ENCODE results near the gene PTOV1.

The PTOV1 gene

DNA sequence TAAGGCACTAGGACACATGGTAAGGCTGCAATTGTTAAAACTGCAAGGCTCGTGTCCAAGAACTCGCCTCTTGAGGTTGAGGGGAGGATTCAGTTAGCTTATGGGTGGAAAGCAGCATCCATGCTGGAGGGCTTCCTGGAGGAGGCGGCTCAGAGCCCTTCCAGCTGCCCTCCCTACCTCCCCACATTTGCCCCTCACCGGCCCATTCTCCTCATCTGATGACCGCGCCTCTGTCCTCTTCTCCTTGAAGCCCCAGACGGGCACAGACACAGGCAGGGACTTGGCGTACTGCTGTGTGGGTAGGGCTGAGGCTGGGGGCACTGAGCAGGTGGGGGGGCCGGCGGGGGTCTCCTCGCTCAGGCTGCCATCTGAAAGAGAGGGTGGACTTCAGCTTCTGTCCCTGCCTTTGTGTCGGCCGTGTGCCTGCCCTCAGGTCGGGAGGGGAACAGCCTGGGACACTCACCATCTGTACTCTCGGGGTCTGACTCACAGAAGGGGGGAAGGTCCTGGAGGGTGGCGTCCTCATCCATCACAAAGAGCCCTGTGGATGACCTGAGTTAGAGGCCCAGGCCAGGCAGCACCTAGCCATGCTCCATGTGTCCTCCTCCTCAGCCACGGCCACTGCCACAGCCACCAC is 20.5 kb downstream of the PTOV1 start:
- DNase-seq (ENCODE audit: extremely low spot score, insufficient read length, low read depth), result no peak
- FAIRE-seq, result no peak

DNA sequence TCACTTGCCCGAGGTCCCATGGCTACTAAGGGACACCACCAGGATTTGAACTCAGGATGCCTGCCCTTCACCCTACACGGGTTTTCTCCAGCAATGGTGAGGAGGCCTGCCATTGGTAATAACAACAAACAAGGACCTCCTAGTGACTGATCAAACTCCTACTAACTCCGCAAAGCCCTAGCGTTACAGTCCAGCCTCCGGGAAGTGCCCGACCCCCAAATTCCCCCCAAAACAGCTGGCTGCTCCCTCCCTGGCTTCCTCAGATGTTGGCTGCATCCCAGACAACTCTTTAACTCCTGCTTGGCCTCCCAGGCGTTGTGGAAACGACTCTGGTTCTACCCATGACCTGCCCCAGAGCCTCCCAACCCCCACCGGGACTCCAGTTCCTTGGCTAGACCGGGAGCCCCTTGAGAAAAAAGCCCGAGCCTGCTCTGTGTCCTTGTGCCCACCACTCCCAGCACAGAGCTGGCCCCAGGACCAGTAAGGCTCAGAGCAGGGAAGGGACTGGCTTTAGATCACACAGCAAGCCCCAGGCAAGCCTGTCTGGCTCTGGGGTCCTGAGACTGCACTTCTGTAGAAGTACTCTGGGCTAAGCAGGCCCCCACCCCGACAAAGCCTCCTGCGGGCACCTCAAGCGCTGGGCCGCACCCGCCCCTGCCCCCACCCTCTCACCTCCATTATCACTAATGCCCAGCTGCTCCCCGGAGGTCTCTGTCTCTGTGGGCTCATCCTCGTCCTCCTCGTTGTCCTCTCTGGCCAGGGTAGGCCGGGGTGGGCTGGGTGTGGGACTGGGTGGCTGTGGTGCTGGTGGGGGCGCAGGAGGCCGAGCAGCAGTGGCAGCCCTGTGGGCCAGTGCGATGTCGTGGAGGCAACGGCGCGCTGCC is 21.5 kb downstream of the PTOV1 start:
- FAIRE-seq (no peak), DNase-seq (ENCODE audit: extremely low spot score, insufficient read length, low read depth) (no peak)

DNA sequence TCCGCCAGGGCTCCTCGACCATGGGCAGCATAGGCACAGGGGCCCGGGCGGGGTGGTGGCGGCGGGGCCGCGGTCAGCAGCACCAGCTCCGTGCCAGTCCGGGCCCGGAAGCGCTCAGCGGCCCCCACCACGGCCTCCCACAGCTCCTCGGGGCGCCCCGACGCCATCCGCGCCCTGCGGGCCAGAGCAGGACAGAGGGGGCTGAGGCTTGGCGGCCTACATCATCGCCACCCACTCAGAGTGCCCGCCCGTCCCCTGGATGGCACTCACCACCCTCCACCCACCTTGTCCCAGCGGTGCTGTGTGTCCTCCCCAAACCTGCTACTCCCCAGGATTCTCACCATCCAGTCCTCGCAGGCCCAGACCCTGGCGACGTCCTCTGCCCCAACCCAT is 22.2 kb downstream of the PTOV1 start:
- no peak for DNase-seq (ENCODE audit: extremely low spot score, insufficient read length, low read depth)
- FAIRE-seq, result no peak

DNA sequence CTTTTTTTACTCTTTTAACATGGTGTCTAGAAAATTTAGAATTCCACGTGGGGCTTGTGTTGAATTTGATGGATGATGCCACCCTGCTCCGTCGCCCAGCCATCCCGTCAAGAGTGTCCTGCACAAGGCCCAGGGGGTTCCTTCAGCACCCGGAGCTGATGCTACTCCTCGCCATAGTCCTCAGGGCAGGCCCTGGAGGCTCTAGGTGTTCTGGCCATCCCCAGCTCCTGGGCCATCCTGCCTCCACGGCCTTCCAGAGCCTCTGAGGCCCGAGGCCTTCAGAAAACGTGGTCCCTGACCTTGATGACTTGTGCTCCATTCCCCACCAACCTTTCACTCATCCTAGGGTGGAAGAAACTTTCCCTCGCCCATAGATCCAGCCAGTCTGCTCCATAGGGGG is 22.9 kb downstream of the PTOV1 start:
- no peak for DNase-seq (ENCODE audit: extremely low spot score, insufficient read length, low read depth)
- no peak for FAIRE-seq

DNA sequence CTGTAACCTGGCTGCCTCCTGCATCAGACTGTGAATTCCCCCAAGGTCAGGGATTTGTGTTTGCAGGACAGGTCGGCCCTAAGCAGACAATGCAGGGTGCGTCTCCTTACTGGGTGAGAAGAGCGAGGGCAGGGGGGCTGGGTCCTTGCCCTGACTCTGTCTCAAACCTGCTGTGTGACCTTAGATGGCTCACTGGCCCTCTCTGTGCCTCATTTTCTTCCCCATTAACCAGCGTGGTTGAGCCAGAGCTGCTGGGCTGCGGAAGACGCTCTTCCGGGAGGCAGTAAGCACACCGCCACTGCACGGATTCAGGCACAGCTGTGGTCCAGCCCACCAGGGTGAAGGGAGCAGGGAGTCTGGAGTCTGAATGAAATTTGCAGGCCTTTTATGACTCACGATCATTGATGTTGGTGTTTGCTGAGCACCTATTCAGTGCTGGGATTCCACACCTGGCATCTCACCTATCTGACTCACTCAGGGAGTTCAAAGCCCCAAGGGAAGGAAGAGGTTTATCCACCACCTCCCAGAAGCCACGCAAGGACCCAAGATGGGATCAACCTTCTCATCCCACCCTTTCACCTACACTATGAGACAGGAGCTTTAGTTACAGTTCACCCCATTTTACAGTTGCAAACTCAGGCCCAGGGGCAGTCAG is 23.7 kb downstream of the PTOV1 start:
- FAIRE-seq (no peak), DNase-seq (ENCODE audit: extremely low spot score, insufficient read length, low read depth) (no peak)

DNA sequence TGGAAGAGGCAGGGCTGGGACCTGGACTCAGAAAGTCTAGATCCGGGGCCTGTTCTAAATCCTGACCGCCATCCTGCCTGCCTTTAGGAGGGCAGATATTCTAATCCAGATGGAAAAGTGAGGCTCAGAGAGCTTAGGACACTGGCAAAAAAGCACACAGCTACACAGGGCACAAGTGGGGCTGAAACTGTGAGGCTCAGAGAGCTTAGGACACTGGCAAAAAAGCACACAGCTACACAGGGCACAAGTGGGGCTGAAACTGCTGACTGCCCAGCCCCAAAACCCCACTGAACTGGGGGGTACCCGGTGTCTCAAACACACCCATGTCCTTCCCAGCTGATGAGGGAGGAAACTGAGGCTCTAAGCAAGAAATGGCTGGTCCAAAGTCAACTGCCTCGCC is 24.2 kb downstream of the PTOV1 start:
- DNase-seq (ENCODE audit: extremely low spot score, insufficient read length, low read depth), result no peak
- no peak for FAIRE-seq

DNA sequence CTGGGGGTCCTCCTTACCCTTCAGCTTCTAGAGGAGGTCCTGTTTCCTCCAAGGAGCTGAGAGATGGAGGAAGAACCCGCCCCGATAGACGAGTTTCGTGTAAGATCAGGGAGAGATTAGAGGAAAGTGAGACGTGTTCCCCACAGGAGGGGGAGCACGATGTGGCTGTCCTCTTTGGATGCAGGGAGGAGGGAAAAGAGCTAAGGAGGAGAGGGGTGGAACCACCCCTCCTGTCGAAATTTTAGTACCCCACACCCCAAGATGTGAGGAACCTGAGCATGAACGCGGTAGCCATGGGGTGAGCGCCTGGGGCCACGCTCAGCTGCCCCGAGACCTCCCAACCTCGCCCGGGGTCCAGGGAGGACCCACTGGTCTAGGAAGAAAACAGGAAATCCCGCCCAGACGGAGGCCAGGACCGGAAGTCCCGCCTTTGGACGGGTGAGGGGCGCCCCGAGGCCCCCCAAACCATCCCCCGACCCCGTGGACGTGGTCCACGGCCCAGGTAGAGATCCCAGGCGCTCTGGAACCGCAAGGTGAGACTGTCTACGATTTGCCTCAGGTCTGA is 25.0 kb downstream of the PTOV1 start:
- FAIRE-seq (no peak), DNase-seq (ENCODE audit: extremely low spot score, insufficient read length, low read depth) (no peak)

DNA sequence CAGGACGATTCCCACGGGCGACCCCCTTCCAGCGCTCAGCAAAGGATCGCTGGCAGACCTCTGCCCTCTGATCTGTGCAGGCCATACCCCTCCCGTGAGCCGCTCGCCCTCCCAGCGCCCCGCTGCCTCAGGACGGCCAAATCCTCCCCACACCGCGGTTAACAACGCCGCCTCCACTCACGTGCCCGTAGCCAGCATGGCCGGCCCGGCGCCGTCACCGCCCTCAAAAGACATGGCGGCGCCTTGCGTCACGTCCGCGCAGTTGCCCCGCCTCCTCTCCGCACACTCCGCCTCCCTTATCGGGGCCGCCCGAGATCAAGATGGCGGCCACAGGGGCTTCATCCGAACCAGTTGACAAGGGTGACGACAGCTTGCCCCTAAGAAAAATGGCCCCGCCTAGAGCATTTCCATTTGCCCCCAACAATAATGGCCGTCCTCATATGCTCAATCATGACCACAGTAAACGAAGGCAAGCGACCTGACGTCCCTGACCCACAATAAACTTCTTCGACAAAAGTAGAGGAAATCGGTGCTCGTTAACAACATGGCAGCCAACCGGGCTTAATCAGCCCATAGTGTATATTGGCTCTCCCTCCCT is 25.6 kb downstream of the PTOV1 start:
- FAIRE-seq (no peak), DNase-seq (ENCODE audit: extremely low spot score, insufficient read length, low read depth) (no peak)

DNA sequence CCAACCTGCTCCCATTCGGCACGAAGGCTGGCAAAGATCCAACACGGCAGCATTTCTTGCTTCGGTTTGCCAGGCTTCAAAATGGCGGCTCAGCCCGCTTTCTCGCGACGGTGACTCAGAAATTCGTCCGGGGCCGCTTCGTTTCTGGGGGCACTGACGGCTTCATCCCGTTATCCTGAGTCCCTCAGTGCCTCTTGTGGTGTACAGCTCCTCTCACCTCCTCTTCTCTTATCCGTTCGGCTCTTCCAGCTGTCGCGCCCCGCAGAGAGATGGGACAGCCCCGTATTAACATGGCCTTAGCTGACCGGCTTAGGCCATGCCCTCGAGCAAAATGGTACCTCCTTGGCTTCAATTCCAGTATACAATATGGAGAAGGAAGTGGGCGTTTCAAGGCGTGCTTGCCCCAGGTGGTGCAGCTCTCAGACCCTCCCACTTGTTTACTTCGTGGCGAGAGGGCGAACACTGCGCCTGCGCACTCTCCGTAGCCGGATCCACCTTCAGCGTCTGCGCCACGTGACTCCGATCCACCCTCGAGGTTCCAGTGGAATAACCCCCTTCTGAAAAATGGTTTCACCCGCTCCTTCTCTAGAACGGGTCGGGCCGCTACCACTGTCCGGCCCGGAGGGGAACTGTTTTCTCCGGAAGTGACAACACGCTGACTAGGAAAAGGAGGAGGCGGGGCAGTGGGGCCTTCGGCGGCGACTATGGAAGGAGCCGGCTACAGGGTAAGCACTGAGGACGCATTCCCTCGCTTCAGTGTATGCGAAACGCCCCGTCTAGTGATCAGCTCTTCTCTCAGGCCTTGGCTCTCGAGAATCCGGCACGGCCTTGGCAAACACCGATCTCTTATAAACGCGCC is 26.3 kb downstream of the PTOV1 start, which contains the start of the genes AKT1S1 and TBC1D17:
TSS of gene AKT1S1 (minus strand) at position 336 of the 859 bp plus-strand sequence. CDS start 4,060 bp downstream, outside the sequence.
TSS of gene TBC1D17 (plus strand) at position 683 of the 859 bp plus-strand sequence. CDS start at position 705, 22 bp downstream.
- DNase-seq (ENCODE audit: extremely low spot score, insufficient read length, low read depth) (peak; percentile 90), FAIRE-seq (peak; percentile 100)

DNA sequence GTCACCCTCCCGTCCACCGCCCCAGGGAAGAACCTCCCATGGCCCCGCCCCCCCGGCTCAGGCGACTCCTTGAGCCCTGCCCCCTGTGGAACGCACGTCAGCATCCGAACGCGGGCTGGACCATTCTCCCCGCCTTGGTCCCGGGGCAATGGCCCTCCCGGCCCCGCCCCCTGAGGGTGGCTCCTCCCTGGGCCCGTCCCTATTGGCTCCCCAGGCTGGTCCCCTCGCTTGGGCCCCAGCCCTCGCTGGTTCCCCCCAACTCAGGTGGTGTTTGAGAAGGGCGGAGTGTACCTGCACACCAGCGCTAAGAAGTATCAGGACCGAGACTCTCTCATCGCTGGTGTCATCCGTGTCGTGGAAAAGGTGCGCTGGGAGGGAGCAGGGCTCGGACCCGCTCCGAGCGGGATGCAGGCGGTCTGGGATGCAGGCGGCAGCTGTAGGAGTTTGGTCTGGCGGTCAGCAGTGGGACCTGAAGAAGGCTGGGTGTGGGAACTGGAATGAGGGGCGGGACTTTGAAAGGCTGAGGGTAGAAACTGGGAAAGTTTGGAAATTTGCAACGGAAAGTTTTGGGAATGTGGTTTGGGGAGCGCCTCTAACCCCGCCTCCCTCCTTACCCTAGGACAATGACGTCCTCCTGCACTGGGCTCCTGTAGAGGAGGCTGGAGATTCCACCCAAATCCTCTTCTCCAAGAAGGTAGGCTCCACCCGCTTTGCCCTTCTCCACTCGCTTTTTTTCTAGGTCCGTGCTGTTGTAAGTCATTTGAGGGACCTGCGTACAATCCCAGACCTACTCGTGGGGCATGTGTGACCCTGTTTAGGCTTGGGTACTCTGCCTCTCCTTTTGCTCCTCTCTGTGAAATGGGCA is 27.2 kb downstream of the PTOV1 start:
- peak; percentile 90 for DNase-seq (ENCODE audit: extremely low spot score, insufficient read length, low read depth)
- no peak for FAIRE-seq

DNA sequence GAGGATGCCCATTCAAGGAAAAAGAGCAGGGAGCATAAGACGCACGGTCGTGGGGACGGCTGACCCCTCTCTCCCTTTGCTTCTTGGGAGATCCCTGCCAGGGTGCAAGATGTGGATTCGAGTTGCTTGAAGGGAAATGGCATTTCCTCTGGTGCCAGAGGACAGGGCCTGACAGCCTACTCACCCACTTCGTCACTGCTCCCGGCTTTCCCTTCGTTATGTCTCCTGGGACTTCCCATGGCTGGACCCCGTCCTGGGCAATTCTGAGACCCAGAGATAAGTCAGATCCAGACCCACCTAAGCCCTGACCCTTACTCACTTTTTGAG is 27.7 kb downstream of the PTOV1 start:
- DNase-seq (ENCODE audit: extremely low spot score, insufficient read length, low read depth), result no peak
- FAIRE-seq, result no peak

DNA sequence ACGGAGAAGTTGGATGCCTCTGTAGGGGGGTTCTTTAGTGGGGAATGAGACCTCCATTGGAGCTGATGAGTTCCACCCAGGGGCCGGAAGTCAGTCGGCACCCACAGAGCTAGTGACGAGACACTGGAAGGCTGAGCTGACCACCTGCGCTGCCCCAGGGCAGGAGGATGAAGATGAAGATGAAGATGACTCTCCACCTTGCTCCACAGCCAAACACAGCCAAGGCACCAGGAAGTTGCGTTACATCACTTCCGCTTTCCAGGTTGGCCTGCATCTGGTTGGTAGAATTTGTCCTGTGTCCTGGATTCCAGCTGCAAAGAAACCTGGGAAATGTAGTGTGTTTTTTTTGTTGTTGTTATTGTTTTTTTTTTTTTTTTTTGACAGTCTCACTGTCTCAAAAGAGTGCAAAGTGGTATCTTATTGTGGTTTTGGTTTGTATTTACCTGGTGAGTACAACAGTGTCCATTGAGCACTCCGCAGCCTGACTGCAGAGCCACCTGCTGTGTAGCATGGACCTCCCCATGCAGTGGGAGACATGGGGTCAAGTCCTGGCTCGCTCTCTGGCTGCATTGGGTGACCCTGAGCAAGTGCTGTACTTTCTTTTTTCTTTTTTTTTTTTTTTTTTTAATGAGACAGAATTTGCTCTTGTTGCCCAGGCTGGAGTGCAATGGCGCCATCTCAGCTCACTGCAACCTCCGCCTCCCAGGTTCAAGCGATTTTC is 28.4 kb downstream of the PTOV1 start:
- DNase-seq (ENCODE audit: extremely low spot score, insufficient read length, low read depth) (no peak), FAIRE-seq (no peak)

DNA sequence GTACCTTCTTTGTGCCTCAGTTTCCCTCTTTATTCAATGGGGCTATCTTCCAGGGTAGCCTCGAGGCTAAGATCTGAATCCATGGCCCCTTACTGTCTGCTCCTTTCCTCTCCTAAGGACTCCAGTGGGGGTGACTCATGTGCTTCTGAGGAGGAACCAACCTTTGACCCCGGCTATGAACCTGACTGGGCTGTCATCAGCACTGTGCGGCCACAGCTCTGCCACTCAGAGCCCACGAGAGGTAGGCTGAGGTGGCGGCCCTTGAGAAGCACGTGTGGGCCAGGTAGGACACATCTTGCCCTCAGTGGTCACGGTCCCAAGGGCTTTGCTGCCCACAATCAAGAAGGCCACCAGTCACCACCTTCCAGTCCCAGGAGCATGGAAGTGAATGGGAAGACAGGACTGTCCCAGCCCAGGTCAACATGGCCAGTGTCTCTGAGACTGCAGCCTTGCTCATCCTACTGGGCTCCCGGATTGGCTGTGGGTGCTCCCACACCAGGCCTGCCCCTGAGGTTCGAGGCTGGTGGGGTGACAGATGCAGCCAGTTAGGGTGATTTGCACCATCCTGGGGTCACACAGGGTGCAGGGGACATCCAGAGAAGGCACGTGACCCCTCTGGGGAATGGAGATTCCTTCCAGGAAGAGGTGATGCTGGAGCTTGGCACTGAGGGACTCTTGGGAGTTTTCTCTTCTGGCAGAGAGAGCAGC is 29.4 kb downstream of the PTOV1 start:
- FAIRE-seq (no peak), DNase-seq (ENCODE audit: extremely low spot score, insufficient read length, low read depth) (no peak)

DNA sequence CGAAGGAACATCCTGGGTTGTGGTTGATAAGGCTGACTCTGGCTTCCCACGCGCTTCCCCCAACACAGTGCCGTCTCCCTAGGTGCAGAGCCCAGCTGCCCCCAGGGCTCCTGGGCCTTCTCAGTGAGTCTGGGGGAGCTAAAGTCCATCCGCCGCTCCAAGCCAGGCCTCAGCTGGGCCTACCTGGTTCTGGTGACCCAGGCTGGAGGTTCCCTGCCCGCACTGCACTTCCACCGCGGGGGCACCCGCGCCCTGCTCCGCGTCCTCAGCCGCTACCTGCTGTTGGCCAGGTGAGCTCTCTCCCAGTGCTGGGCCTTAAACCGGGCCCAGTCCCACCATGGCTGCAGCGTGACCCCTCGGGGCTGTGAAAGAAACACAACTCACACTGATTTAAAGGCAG is 30.2 kb downstream of the PTOV1 start:
- no peak for DNase-seq (ENCODE audit: extremely low spot score, insufficient read length, low read depth)
- FAIRE-seq, result no peak

DNA sequence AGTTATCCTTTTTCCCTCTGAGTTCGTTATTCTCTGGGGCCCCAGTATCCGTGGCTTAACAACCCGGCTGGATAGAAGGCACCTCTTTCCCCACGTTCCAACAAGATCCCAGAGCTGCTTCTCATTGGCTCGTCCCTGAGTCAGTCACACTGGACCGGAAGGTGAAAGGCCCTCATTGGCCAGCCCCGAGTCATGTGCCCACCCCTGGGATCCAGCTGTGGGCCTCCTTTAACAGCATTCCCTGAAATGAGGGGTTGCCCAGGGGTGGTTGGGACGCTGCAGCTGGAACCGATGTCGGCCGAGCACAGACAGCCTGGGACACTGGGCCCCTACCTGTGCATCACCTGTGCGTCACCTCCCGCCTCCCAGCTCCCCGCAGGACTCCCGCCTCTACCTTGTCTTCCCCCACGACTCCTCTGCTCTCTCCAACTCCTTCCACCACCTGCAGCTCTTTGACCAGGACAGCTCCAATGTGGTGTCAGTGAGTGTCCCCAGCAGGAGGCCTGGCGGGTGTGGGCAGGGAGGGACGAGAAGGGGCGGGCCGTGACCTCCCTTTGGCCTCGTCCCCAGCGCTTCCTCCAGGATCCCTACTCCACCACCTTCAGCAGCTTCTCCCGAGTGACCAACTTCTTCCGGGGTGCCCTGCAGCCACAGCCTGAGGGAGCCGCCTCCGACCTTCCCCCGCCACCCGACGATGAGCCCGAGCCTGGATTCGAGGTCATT is 30.9 kb downstream of the PTOV1 start:
- no peak for FAIRE-seq
- no peak for DNase-seq (ENCODE audit: extremely low spot score, insufficient read length, low read depth)

DNA sequence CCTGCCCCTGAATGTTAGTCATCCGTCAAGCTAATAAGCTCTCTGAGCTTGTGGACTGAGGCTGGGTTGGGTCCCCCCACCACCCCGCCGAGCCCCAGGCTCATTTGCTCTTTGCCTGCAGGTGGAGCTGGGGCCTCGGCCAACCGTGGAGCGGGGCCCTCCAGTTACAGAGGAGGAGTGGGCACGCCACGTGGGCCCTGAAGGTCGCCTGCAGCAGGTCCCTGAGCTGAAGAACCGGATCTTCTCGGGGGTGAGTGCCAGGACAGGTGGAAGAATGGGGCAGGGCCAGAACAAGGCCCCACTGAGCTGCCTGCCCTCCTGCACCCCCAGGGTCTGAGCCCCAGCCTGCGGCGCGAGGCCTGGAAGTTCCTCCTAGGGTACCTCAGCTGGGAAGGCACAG is 31.7 kb downstream of the PTOV1 start:
- DNase-seq (ENCODE audit: extremely low spot score, insufficient read length, low read depth) (no peak), FAIRE-seq (no peak)

DNA sequence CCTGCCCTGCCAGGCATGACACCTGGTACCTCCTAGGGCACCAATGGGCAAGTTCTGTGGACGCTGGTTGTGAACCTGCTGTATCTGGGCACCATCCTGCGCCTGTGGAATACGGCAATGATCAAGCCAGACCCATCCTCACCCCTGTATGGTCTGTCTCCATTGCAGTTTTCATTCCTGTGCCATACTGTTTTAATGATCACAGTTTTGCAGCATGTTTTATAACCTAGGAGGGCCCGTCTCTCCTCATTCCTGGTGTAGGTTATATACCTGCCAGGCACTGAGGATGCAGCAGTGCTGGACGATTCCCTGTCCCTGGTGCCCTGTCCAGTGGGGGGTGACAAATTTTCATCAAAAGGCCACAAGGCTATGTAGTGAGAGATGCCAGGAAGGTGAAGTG is 32.1 kb downstream of the PTOV1 start:
- no peak for FAIRE-seq
- DNase-seq (ENCODE audit: extremely low spot score, insufficient read length, low read depth), result no peak

Data from GM18507 (cell line).